PFSK-1 (cell line): ENCODE measurements around the gene JAK1.

Source experiments
- FOXP2 ChIP-seq: optimal IDR thresholded peaks from 2 replicates; pipeline ENCODE3; 2011; ENCODE audit warnings: borderline replicate concordance, control low read depth, inconsistent platforms; ENCODE audit not compliant: insufficient read depth; ENCODE audit errors: extremely low read length, extremely low read depth
- POLR2AphosphoS5 ChIP-seq: IDR thresholded peaks from 2 replicates; pipeline ENCODE4 v1.6.1; 2012; ENCODE audit warnings: low read depth, mild to moderate bottlenecking, control low read depth, low read length, moderate library complexity
- REST ChIP-seq, 2 experiments: IDR thresholded peaks; 2 replicates each; pipeline versions ENCODE4 v1.6.1 to v1.8.0; 2011 to 2012; ENCODE audit warnings: low read depth in 2 of 2, low read length in 2 of 2, control low read depth in 1 of 2, inconsistent platforms in 1 of 2, mild to moderate bottlenecking in 1 of 2, moderate library complexity in 1 of 2; ENCODE audit not compliant: insufficient read depth in 1 of 2
- SIN3A ChIP-seq: IDR thresholded peaks from 2 replicates; pipeline ENCODE4 v1.6.1; 2012; ENCODE audit warnings: mild to moderate bottlenecking, low read length, moderate library complexity, borderline replicate concordance; ENCODE audit not compliant: insufficient read depth
- TAF1 ChIP-seq: IDR thresholded peaks from 2 replicates; pipeline ENCODE4 v1.6.1; 2012; ENCODE audit warnings: low read length, control low read depth, borderline replicate concordance; ENCODE audit not compliant: insufficient read depth

JAK1 gene

GRCh38 chr1:64798872-64799271 is 167.5 kb downstream of the JAK1 start:
- no peak for TF ChIP-seq TAF1
- TF ChIP-seq FOXP2 = no peak
- TF ChIP-seq SIN3A = no peak
- TF ChIP-seq POLR2AphosphoS5 = no peak
- no peak for TF ChIP-seq REST (IDR thresholded peaks at IDR 0.05; ENCODE audit: insufficient read depth in 1 of 2, low read depth in 2 of 2, low read length in 2 of 2)

DNA sequence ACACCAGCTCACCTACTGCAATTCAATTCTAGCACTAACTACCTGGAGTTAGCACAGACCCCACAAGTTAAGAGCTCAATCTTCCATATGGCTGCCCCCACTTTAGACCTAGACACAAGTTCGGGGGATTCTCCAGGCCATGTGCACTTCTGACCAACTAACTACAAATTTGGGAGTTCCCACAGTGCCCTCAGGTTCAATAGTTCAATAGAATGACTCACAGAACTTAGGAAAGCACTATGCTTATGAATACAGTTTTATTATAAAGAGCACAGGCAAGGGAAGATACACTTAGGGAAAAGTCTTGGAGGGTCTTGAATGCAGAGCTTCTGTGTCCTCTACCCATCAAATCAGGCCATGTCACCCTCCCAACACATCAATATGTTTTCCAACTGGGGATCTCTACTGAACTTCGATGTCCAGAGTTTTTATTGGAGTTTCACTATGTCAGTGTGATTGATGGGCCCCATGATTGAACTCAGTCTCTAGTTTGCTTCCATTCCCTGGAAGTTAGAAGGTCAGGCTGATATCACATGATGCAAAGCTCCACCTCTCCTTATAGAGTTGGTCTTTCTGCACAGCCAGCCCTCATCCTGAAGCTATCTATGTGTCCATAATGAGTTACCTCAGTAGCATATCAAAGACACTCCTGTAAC is 175.4 kb downstream of the JAK1 start:
- TF ChIP-seq REST (IDR thresholded peaks at IDR 0.05; ENCODE audit: insufficient read depth in 1 of 2, low read depth in 2 of 2, low read length in 2 of 2) (no peak), TAF1 (no peak), SIN3A (no peak), POLR2AphosphoS5 (no peak), FOXP2 (no peak)
